ENCODE measurements around the gene OPCML.

GRCh38 chr11:133239575-133239974 is 292.7 kb downstream of the OPCML start:
- no peak for TF ChIP-seq EZH2phosphoT487 (IDR thresholded peaks at IDR 0.05; ENCODE audit: borderline replicate concordance)
- TF ChIP-seq CTCF (conservative IDR thresholded peaks at IDR 0.05; ENCODE audit: low read length) = no peak
